Glomerular visceral epithelial cell (primary cell): Measurements from ENCODE around the gene MYO5B.

Source experiments
- DNase-seq: peaks from one replicate; pipeline ENCODE4 v3.0.0-alpha.2; 2016; ENCODE audit errors: extremely low spot score

Gene MYO5B

GRCh38 chr18:49968644-49969309 is 226.2 kb downstream of the MYO5B start:
- DNase-seq = peak; percentile 51

GRCh38 chr18:49967636-49968313 is 227.2 kb downstream of the MYO5B start:
- DNase-seq = no peak

- DNase-seq = peak; percentile 70
These were observed 227.8 kb downstream of the MYO5B start for GRCh38 chr18:49967171-49967570.

- DNase-seq = peak; percentile 59
These were observed 228.9 kb downstream of the MYO5B start for GRCh38 chr18:49966090-49966489.

GRCh38 chr18:49963217-49963616 is 231.7 kb downstream of the MYO5B start:
- no peak for DNase-seq

- no peak for DNase-seq
These were observed 233.7 kb downstream of the MYO5B start for GRCh38 chr18:49961271-49961670.

- DNase-seq = no peak
These were observed 234.6 kb downstream of the MYO5B start for GRCh38 chr18:49960376-49960775.

GRCh38 chr18:49959176-49959575 is 235.8 kb downstream of the MYO5B start:
- no peak for DNase-seq

- no peak for DNase-seq
These were observed 239.7 kb downstream of the MYO5B start for GRCh38 chr18:49955263-49955662.

- no peak for DNase-seq
These were observed 241.6 kb downstream of the MYO5B start for GRCh38 chr18:49953391-49953790.

- no peak for DNase-seq
These were observed 245.0 kb downstream of the MYO5B start for GRCh38 chr18:49949951-49950395.

- DNase-seq = no peak
These were observed 246.0 kb downstream of the MYO5B start for GRCh38 chr18:49948975-49949374.

GRCh38 chr18:49944663-49945062 is 250.3 kb downstream of the MYO5B start:
- peak; percentile 18 for DNase-seq

GRCh38 chr18:49936821-49937220 is 258.1 kb downstream of the MYO5B start:
- DNase-seq = no peak

GRCh38 chr18:49935215-49935614 is 259.7 kb downstream of the MYO5B start:
- no peak for DNase-seq

GRCh38 chr18:49934457-49934856 is 260.5 kb downstream of the MYO5B start:
- peak; percentile 16 for DNase-seq

- peak; percentile 12 for DNase-seq
These were observed 261.3 kb downstream of the MYO5B start for GRCh38 chr18:49933530-49934128.

GRCh38 chr18:49931760-49932159 is 263.2 kb downstream of the MYO5B start:
- no peak for DNase-seq

- DNase-seq = no peak
These were observed 263.8 kb downstream of the MYO5B start for GRCh38 chr18:49931179-49931578.

GRCh38 chr18:49926106-49926745 is 268.7 kb downstream of the MYO5B start:
- no peak for DNase-seq

GRCh38 chr18:49924293-49924983 is 270.5 kb downstream of the MYO5B start:
- no peak for DNase-seq

- no peak for DNase-seq
These were observed 272.7 kb downstream of the MYO5B start for GRCh38 chr18:49922228-49922627.
